GM12874 (cell line): ENCODE measurements around the gene WNT5A.

ENCODE experiments used
- CTCF ChIP-seq: IDR thresholded peaks from 2 replicates; pipeline ENCODE4 v1.5.1; 2011; ENCODE audit warnings: low read depth, mild to moderate bottlenecking, control low read depth, low read length, moderate library complexity; ENCODE audit not compliant: insufficient read depth

WNT5A gene

GRCh38 chr3:55467099-55467498 is 20.0 kb downstream of the WNT5A start:
- TF ChIP-seq CTCF, result no peak

GRCh38 chr3:55466526-55466925 is 20.6 kb downstream of the WNT5A start:
- no peak for TF ChIP-seq CTCF

- no peak for TF ChIP-seq CTCF
These were observed 25.2 kb downstream of the WNT5A start for GRCh38 chr3:55461896-55462295.

- TF ChIP-seq CTCF, result no peak
These were observed 27.3 kb downstream of the WNT5A start for GRCh38 chr3:55459838-55460237.

- no peak for TF ChIP-seq CTCF
These were observed 28.8 kb downstream of the WNT5A start for GRCh38 chr3:55458181-55458790.

- no peak for TF ChIP-seq CTCF
These were observed 31.2 kb downstream of the WNT5A start for GRCh38 chr3:55455915-55456314.

GRCh38 chr3:55454611-55455010 is 32.5 kb downstream of the WNT5A start:
- TF ChIP-seq CTCF, result no peak
